Measurements from ENCODE around the gene SPEF2. TPM values are rescaled to one million over a fixed set of nuclear protein-coding genes. Genes with fewer than 3 reads are reported as not detected.
A peak's percentile ranks its signal among the peaks of the same experiment; 100 is the strongest.

Gene SPEF2
- total RNA-seq, 1 experiment from 2014 or later = 0.87 TPM

- intact Hi-C loops (cut with micrococcal nuclease; ENCODE audit: unreplicated experiment) = no loop called here
- H3K36me3 ChIP-seq (ENCODE audit: control insufficient read depth, insufficient read depth, low read length) = no peaks in the 10 kb centered on the region
- BruUV-seq (replicated peaks) = no TSS peak
- ATAC-seq = no peak
- in situ Hi-C loops (cut with HindIII; ENCODE audit: low pct_unique_long_range_greater_than_20kb, low sequenced_read_pairs) = no loop called here
- no peaks in the 10 kb centered on the region for H3K9me3 ChIP-seq (ENCODE audit: control insufficient read depth, insufficient read depth, low read depth, low read length)
- no peaks in the 10 kb centered on the region for H3K4me1 ChIP-seq (ENCODE audit: control insufficient read depth, insufficient read depth, low read length)
- no peaks in the 10 kb centered on the region for H3K27me3 ChIP-seq (ENCODE audit: control insufficient read depth, insufficient read depth, low read length)
- ChIA-PET CTCF (no interaction called here), POLR2A (no interaction called here)
- H3K27ac ChIP-seq (ENCODE audit: low read length) = no peak overlapping the region
- H3K4me3 ChIP-seq (ENCODE audit: low read depth in 2 of 2, low read length in 2 of 2) = no peak overlapping the region
- TF ChIP-seq POLR2AphosphoS5 (IDR thresholded peaks at IDR 0.05; ENCODE audit: low read depth, low read length) (no peak), SIN3A (IDR thresholded peaks at IDR 0.05; ENCODE audit: borderline replicate concordance, insufficient read depth, low read depth, low read length) (no peak), CTCF (IDR thresholded peaks at IDR 0.05) (no peak), REST (IDR thresholded peaks at IDR 0.05; ENCODE audit: insufficient read depth in 1 of 2, low read depth in 2 of 2, low read length in 1 of 2) (no peak), TCF7L2 (IDR thresholded peaks at IDR 0.05; ENCODE audit: low read depth, low read length) (no peak)
- no peak for DNase-seq (ENCODE audit: low read depth, low spot score)
Observed at GRCh38 chr5:35647712-35648111, 30.0 kb downstream of the SPEF2 start.

- Histone ChIP-seq H3K27ac (ENCODE audit: low read length) (no peak overlapping the region), H3K9me3 (ENCODE audit: control insufficient read depth, insufficient read depth, low read depth, low read length) (no peaks in the 10 kb centered on the region), H3K27me3 (ENCODE audit: control insufficient read depth, insufficient read depth, low read length) (no peaks in the 10 kb centered on the region), H3K4me1 (ENCODE audit: control insufficient read depth, insufficient read depth, low read length) (no peaks in the 10 kb centered on the region), H3K36me3 (ENCODE audit: control insufficient read depth, insufficient read depth, low read length) (no peaks in the 10 kb centered on the region), H3K4me3 (ENCODE audit: low read depth in 2 of 2, low read length in 2 of 2) (no peak overlapping the region)
- intact Hi-C loops (cut with micrococcal nuclease; ENCODE audit: unreplicated experiment) = no loop called here
- in situ Hi-C loops (cut with HindIII; ENCODE audit: low pct_unique_long_range_greater_than_20kb, low sequenced_read_pairs) = no loop called here
- ATAC-seq (0 out of 2 replicates have a peak, but pooled peaks have one; percentile 62), DNase-seq (ENCODE audit: low read depth, low spot score) (peak; percentile 7)
- TF ChIP-seq POLR2AphosphoS5 (IDR thresholded peaks at IDR 0.05; ENCODE audit: low read depth, low read length) = no peak
- peak; percentile 36 for TF ChIP-seq CTCF (IDR thresholded peaks at IDR 0.05)
- POLR2A ChIA-PET = no interaction called here
- no TSS peak for BruUV-seq (replicated peaks)
- CTCF ChIA-PET = interaction anchor here (1.8 kb wide), 1 partner anchor 273 kb away, joined by 6 read pairs; no protein-coding TSS in a partner anchor
Observed at GRCh38 chr5:35651002-35651756, 33.5 kb downstream of the SPEF2 start.
